Thymus (tissue), 11 donors: ENCODE results near the gene KLF16. TPM values are rescaled to one million over a fixed set of nuclear protein-coding genes. Genes with fewer than 3 reads are reported as not detected.

Experiments
- DNase-seq, 9 donors: peaks; one replicate each; pipeline ENCODE4 v3.0.0-alpha.2; 2013; ENCODE audit warnings: low spot score in 9 of 9, low read depth in 6 of 9, missing footprints in 1 of 9
- H3K27ac ChIP-seq, 2 donors: one replicate each; pipeline ENCODE4 v1.5.1; 2013; ENCODE audit warnings: control low read depth in 1 of 2, low read depth in 1 of 2, low read length in 1 of 2, mild to moderate bottlenecking in 1 of 2, moderate library complexity in 1 of 2
- H3K27me3 ChIP-seq, 2 donors: one replicate each; pipeline ENCODE4 v1.5.1; 2013; ENCODE audit warnings: low read length in 1 of 2; ENCODE audit not compliant: control insufficient read depth in 2 of 2, insufficient read depth in 1 of 2
- H3K36me3 ChIP-seq, 2 donors: one replicate each; pipeline ENCODE4 v1.5.1; 2013; ENCODE audit warnings: low read length in 1 of 2, mild to moderate bottlenecking in 1 of 2, moderate library complexity in 1 of 2; ENCODE audit not compliant: control insufficient read depth in 2 of 2, insufficient read depth in 2 of 2
- H3K4me1 ChIP-seq, 2 donors: one replicate each; pipeline ENCODE4 v1.5.1; 2013; ENCODE audit warnings: low read length in 2 of 2; ENCODE audit not compliant: control insufficient read depth in 2 of 2, insufficient read depth in 2 of 2
- H3K4me3 ChIP-seq, 2 donors: one replicate each; pipeline ENCODE4 v1.5.1; 2013; ENCODE audit warnings: low read length in 2 of 2, control low read depth in 1 of 2, mild to moderate bottlenecking in 1 of 2
- H3K9me3 ChIP-seq, 2 donors: one replicate each; pipeline ENCODE4 v1.5.1; 2013; ENCODE audit warnings: low read length in 1 of 2, mild to moderate bottlenecking in 1 of 2; ENCODE audit not compliant: control insufficient read depth in 2 of 2, insufficient read depth in 1 of 2
- whole genome bisulfite sequencing: extraction: QIAGEN DNeasy Blood & Tissue Kit; methylation state at CpG from one replicate; pipeline ENCODE4 v1.1.7; 2013; 5-methylcytosine and 5-hydroxymethylcytosine counted together
- polyA plus RNA-seq: library from polyadenylated mRNA; stranded (reverse); fragments of 200-250 nt; gene quantifications from one replicate; pipeline ENCODE4 v1.2.3, GENCODE V29; 2013
- total RNA-seq: library from RNA; stranded (reverse); fragments of 120-200 nt; gene quantifications from one replicate; pipeline ENCODE4 v1.2.4, GENCODE V29; 2013
- donor health status: healthy.

Gene KLF16
- total and polyA plus RNA-seq, 2 donors: 3.2 to 8.4 TPM

GRCh38 chr19:1826557-1827521, 36.5 kb downstream of the KLF16 start:
- Histone ChIP-seq H3K36me3 (peaks cover 71 to 73% of the 10 kb centered on the region in 2 donors), H3K4me3 (no peak overlapping the region), H3K27me3 (no peaks in the 10 kb centered on the region), H3K4me1 (no peaks in the 10 kb centered on the region), H3K9me3 (no peaks in the 10 kb centered on the region), H3K27ac (no peak overlapping the region)
- 94% methylated on average over 63 of the region's 63 CpGs for WGBS
- DNase-seq: no peak

- 61% methylated on average over 15 of the region's 15 CpGs for WGBS
Observed at GRCh38 chr19:1825909-1826556, 37.3 kb downstream of the KLF16 start.

GRCh38 chr19:1824252-1824622, 39.1 kb downstream of the KLF16 start:
- H3K27ac ChIP-seq: no peak overlapping the region
- peaks cover 76 to 85% of the 10 kb centered on the region in 2 donors for H3K36me3 ChIP-seq
- no peak overlapping the region for H3K4me3 ChIP-seq
- H3K27me3 ChIP-seq: no peaks in the 10 kb centered on the region
- DNase-seq: no peak
- WGBS: 95% methylated on average over 14 of the region's 14 CpGs
- H3K9me3 ChIP-seq: no peaks in the 10 kb centered on the region
- no peaks in the 10 kb centered on the region for H3K4me1 ChIP-seq

More at GRCh38 chr19:1825909-1826556, 37.3 kb downstream of the KLF16 start:
- H3K9me3 ChIP-seq: no peaks in the 10 kb centered on the region
- no peak overlapping the region for H3K27ac ChIP-seq
- peaks cover 75 to 77% of the 10 kb centered on the region in 2 donors for H3K36me3 ChIP-seq
- H3K27me3 ChIP-seq: no peaks in the 10 kb centered on the region
- no peak overlapping the region for H3K4me3 ChIP-seq
- DNase-seq: peak in 8 of 9 donors; percentile 33 to 73 (median 58)
- H3K4me1 ChIP-seq: no peaks in the 10 kb centered on the region

- Histone ChIP-seq H3K9me3 (no peaks in the 10 kb centered on the region), H3K27me3 (no peaks in the 10 kb centered on the region), H3K27ac (no peak overlapping the region), H3K36me3 (peaks cover 77 to 86% of the 10 kb centered on the region in 2 donors), H3K4me1 (no peaks in the 10 kb centered on the region), H3K4me3 (no peak overlapping the region)
- WGBS: 98% methylated on average over 36 of the region's 36 CpGs
- DNase-seq: no peak
Observed at GRCh38 chr19:1823539-1824251, 39.7 kb downstream of the KLF16 start.

GRCh38 chr19:1823020-1823419, 40.4 kb downstream of the KLF16 start:
- DNase-seq: no peak
- H3K4me1 ChIP-seq: no peaks in the 10 kb centered on the region
- H3K9me3 ChIP-seq: no peaks in the 10 kb centered on the region
- WGBS: over 99% methylated on average over 8 of the region's 8 CpGs
- no peak overlapping the region for H3K27ac ChIP-seq
- H3K27me3 ChIP-seq: no peaks in the 10 kb centered on the region
- peaks cover 80 to 86% of the 10 kb centered on the region in 2 donors for H3K36me3 ChIP-seq
- H3K4me3 ChIP-seq: no peak overlapping the region

GRCh38 chr19:1822210-1822609, 41.2 kb downstream of the KLF16 start:
- WGBS: 96% methylated on average over 19 of the region's 19 CpGs
- no peak for DNase-seq
- H3K27ac ChIP-seq: no peak overlapping the region

GRCh38 chr19:1819341-1820255, 43.8 kb downstream of the KLF16 start:
- H3K4me3 ChIP-seq: no peak overlapping the region
- DNase-seq: no peak
- no peak overlapping the region for H3K27ac ChIP-seq

More at GRCh38 chr19:1822210-1822609, 41.2 kb downstream of the KLF16 start:
- H3K9me3 ChIP-seq: peaks cover 0 to under 1% of the 10 kb centered on the region in 2 donors
- H3K4me3 ChIP-seq: no peak overlapping the region
- H3K36me3 ChIP-seq: peaks cover 80 to 86% of the 10 kb centered on the region in 2 donors
- no peaks in the 10 kb centered on the region for H3K4me1 ChIP-seq
- no peaks in the 10 kb centered on the region for H3K27me3 ChIP-seq

GRCh38 chr19:1818549-1819195, 44.7 kb downstream of the KLF16 start:
- H3K27ac ChIP-seq: no peak overlapping the region
- H3K4me1 ChIP-seq: no peaks in the 10 kb centered on the region
- no peak overlapping the region for H3K4me3 ChIP-seq
- WGBS: 97% methylated on average over 33 of the region's 33 CpGs
- no peaks in the 10 kb centered on the region for H3K27me3 ChIP-seq
- no peak for DNase-seq
- peaks cover 0 to 2% of the 10 kb centered on the region in 2 donors for H3K9me3 ChIP-seq
- H3K36me3 ChIP-seq: peaks cover 75 to 89% of the 10 kb centered on the region in 2 donors

More at GRCh38 chr19:1819341-1820255, 43.8 kb downstream of the KLF16 start:
- peaks cover 84 to 98% of the 10 kb centered on the region in 2 donors for H3K36me3 ChIP-seq
- 96% methylated on average over 43 of the region's 43 CpGs for WGBS
- peaks cover 0 to 2% of the 10 kb centered on the region in 2 donors for H3K9me3 ChIP-seq
- no peaks in the 10 kb centered on the region for H3K4me1 ChIP-seq
- H3K27me3 ChIP-seq: no peaks in the 10 kb centered on the region
